ENCODE data around the gene PALM. TPM values are rescaled to one million over a fixed set of nuclear protein-coding genes. Genes with fewer than 3 reads are reported as not detected.

Gene PALM
- total and polyA plus RNA-seq, 4 donors = 0.92 to 5.1 (median 4.3) TPM

DNA sequence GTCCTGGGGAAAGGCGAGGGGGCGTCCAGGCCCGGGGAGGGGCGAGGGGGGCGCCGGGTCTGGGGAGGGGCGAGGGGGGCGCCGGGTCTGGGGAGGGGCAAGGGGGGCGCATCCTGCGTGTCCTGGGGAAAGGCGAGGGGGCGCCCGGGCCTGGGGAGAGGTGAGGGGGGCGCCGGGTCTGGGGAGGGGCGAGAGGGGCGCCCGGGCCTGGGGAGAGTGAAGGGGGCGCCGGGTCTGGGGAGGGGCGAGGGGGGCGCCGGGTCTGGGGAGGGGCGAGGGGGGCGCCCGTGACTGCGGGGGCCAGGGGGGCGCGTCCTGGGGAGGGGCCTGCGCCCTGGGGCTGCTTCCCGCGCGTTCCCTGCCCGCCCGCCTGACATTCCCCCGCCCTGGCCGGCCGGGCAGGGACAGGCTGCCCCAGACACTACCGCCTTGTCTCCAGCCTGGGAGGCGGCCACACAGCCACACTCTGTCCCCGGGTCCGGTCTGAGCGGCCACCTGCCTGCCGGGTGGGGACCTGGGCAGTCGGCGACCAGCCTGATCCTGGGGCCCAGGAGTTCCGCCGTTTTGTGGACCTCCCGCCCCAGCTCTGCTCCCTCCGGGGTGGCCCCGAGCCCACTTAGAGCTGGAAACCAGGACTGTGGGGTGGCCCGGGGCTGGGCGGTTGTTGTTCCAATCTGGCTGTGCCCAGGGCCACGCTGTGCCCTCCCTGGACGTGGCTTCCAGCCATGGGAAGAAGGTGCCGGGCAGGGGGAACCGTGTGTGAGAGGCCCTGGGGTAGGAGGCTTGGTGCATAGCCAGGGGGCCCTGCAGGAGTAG, 11.8 kb downstream of the PALM start:
- Histone ChIP-seq H3K4me1 (ENCODE audit: control insufficient read depth in 4 of 4, insufficient read depth in 4 of 4, low read length in 3 of 4) (peaks cover 0 to 7% (median 3%) of the 10 kb centered on the region in 4 donors), H3K4me3 (ENCODE audit: low read depth in 1 of 3, low read length in 3 of 3) (no peak overlapping the region), H3K36me3 (ENCODE audit: control insufficient read depth in 4 of 4, insufficient read depth in 3 of 4, low read depth in 1 of 4, low read length in 3 of 4) (no peaks in the 10 kb centered on the region), H3K9ac (ENCODE audit: low read depth in 1 of 2, low read length in 2 of 2) (no peak overlapping the region), H3K27me3 (ENCODE audit: control insufficient read depth in 4 of 4, insufficient read depth in 4 of 4, low read length in 3 of 4) (peaks cover 0 to 3% (median 1%) of the 10 kb centered on the region in 4 donors), H3K27ac (ENCODE audit: low read depth in 1 of 2, low read length in 2 of 2) (no peak overlapping the region), H3K9me3 (ENCODE audit: control insufficient read depth in 4 of 4, low read length in 3 of 4) (no peaks in the 10 kb centered on the region)
- no peak for TF ChIP-seq CTCF (IDR thresholded peaks at IDR 0.05; ENCODE audit: low read depth, low read length, missing input control)
- no peak for TF ChIP-seq MAX (IDR thresholded peaks at IDR 0.05)
- TF ChIP-seq FOXA1 (IDR thresholded peaks at IDR 0.05) = no peak
- no peak for TF ChIP-seq RAD21 (IDR thresholded peaks at IDR 0.05)
- TF ChIP-seq TAF1 (conservative IDR thresholded peaks at IDR 0.05) = no peak
- no peak for TF ChIP-seq NR2F2 (IDR thresholded peaks at IDR 0.05)
- no peak for TF ChIP-seq YY1 (IDR thresholded peaks at IDR 0.05)
- TF ChIP-seq FOXA2 (IDR thresholded peaks at IDR 0.05) = no peak
- TF ChIP-seq, protein P1, sequence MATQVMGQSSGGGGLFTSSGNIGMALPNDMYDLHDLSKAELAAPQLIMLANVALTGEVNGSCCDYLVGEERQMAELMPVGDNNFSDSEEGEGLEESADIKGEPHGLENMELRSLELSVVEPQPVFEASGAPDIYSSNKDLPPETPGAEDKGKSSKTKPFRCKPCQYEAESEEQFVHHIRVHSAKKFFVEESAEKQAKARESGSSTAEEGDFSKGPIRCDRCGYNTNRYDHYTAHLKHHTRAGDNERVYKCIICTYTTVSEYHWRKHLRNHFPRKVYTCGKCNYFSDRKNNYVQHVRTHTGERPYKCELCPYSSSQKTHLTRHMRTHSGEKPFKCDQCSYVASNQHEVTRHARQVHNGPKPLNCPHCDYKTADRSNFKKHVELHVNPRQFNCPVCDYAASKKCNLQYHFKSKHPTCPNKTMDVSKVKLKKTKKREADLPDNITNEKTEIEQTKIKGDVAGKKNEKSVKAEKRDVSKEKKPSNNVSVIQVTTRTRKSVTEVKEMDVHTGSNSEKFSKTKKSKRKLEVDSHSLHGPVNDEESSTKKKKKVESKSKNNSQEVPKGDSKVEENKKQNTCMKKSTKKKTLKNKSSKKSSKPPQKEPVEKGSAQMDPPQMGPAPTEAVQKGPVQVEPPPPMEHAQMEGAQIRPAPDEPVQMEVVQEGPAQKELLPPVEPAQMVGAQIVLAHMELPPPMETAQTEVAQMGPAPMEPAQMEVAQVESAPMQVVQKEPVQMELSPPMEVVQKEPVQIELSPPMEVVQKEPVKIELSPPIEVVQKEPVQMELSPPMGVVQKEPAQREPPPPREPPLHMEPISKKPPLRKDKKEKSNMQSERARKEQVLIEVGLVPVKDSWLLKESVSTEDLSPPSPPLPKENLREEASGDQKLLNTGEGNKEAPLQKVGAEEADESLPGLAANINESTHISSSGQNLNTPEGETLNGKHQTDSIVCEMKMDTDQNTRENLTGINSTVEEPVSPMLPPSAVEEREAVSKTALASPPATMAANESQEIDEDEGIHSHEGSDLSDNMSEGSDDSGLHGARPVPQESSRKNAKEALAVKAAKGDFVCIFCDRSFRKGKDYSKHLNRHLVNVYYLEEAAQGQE (IDR thresholded peaks at IDR 0.05) = no peak
- TF ChIP-seq ZBTB33 (IDR thresholded peaks at IDR 0.05) = no peak
- no peak for TF ChIP-seq SP1 (IDR thresholded peaks at IDR 0.05)
- TF ChIP-seq HNF4A (conservative IDR thresholded peaks at IDR 0.05) = no peak
- no peak for TF ChIP-seq JUND (IDR thresholded peaks at IDR 0.05)
- no peak for TF ChIP-seq GABPA (IDR thresholded peaks at IDR 0.05 in 1 of 2, conservative IDR thresholded peaks at IDR 0.05 in 1 of 2)
- no peak for TF ChIP-seq RXRA (IDR thresholded peaks at IDR 0.05)
- no peak for TF ChIP-seq HNF4G (IDR thresholded peaks at IDR 0.05)
- TF ChIP-seq EGR1 (IDR thresholded peaks at IDR 0.05; ENCODE audit: low read depth in 2 of 2) = no peak
- TF ChIP-seq ATF3 (IDR thresholded peaks at IDR 0.05) = no peak
- DNase-seq (ENCODE audit: low spot score) = no peak
- 13% methylated on average over 58 of the region's 58 CpGs for WGBS
